Smooth muscle cell (in vitro differentiated cells): ENCODE data around the gene ZNF200. TPM values are rescaled to one million over a fixed set of nuclear protein-coding genes. Genes with fewer than 3 reads are reported as not detected.
"Not testable (repeated sequence)": the region's sequence is repeated elsewhere in the genome, so short reads cannot be mapped to it uniquely, and the experiment has no call there.

Source experiments
- DNase-seq: peaks from one replicate; lab custom pipeline; 2025; ENCODE audit not compliant: unreplicated experiment; lab: John Stamatoyannopoulos, UW
- H2AFZ ChIP-seq: fragments of 200-600 bp; sonication (generic); 2 replicates; pipeline ENCODE4 v1.6.0; 2016; ENCODE audit warnings: antibody characterized with exemption, low read depth, mild to moderate bottlenecking
- H3F3A ChIP-seq: fragments of 200-600 bp; sonication (generic); 2 replicates; pipeline ENCODE4 v1.6.0; 2017; ENCODE audit warnings: antibody characterized with exemption, low read depth
- H3K27ac ChIP-seq: fragments of 200-600 bp; sonication (generic); 2 replicates; pipeline ENCODE4 v1.5.1; 2016; ENCODE audit warnings: low read depth, mild to moderate bottlenecking
- H3K27me3 ChIP-seq: fragments of 200-600 bp; sonication (generic); 2 replicates; pipeline ENCODE4 v1.6.1; 2016; ENCODE audit warnings: low read depth, mild to moderate bottlenecking
- H3K36me3 ChIP-seq: fragments of 200-600 bp; sonication (generic); 2 replicates; pipeline ENCODE4 v1.5.1; 2016; ENCODE audit warnings: low read depth
- H3K4me1 ChIP-seq: fragments of 200-600 bp; sonication (generic); 2 replicates; pipeline ENCODE4 v1.5.1; 2016; ENCODE audit warnings: low read depth
- H3K4me2 ChIP-seq: fragments of 200-600 bp; sonication (generic); 2 replicates; pipeline ENCODE4 v1.6.0; 2016; ENCODE audit warnings: mild to moderate bottlenecking
- H3K4me3 ChIP-seq: fragments of 200-600 bp; sonication (generic); 2 replicates; pipeline ENCODE4 v1.5.1; 2016; ENCODE audit warnings: mild to moderate bottlenecking
- H3K79me2 ChIP-seq: fragments of 200-600 bp; sonication (generic); 2 replicates; pipeline ENCODE4 v1.6.0; 2016; ENCODE audit warnings: low read depth, mild to moderate bottlenecking
- H3K9ac ChIP-seq: fragments of 200-600 bp; sonication (generic); 2 replicates; pipeline ENCODE4 v1.6.0; 2016; ENCODE audit warnings: low read depth
- H3K9me3 ChIP-seq: fragments of 200-600 bp; sonication (generic); replicated peaks from 2 replicates; pipeline ENCODE4 v1.5.1; 2016; ENCODE audit warnings: low read depth
- H4K20me1 ChIP-seq: fragments of 200-600 bp; sonication (generic); 2 replicates; pipeline ENCODE4 v1.6.0; 2016; ENCODE audit warnings: low read depth
- WGBS: methylation state at CpG from one replicate; pipeline ENCODE4 v1.1.7; 2016; ENCODE audit warnings: low lambda C conversion rate; 5-methylcytosine and 5-hydroxymethylcytosine counted together
- polyA plus RNA-seq: library from polyadenylated mRNA; unstranded; fragments of >200 nt; fragmentation: Nextera tagmentation; extraction: Ambion mirVana; gene quantifications from 2 replicates; pipeline ENCODE4 v1.2.1, GENCODE V29; 2016
- total RNA-seq: library from RNA; depleted of rRNA; stranded (reverse); fragments of >200 nt; gene quantifications from 2 replicates; pipeline ENCODE4 v1.2.3, GENCODE V29; 2014
- TF ChIP-seq, protein P1 (sequence below): fragments of 200-600 bp; sonication (generic); IDR thresholded peaks from 2 replicates; pipeline ENCODE4 v1.5.1; 2017; ENCODE audit warnings: borderline replicate concordance, mild to moderate bottlenecking, antibody characterized with exemption; ENCODE audit not compliant: insufficient read depth, poor library complexity, severe bottlenecking

ZNF200 gene
- total and polyA plus RNA-seq, 2 experiments from 2014 or later: 7.0 to 8.7 TPM

DNA sequence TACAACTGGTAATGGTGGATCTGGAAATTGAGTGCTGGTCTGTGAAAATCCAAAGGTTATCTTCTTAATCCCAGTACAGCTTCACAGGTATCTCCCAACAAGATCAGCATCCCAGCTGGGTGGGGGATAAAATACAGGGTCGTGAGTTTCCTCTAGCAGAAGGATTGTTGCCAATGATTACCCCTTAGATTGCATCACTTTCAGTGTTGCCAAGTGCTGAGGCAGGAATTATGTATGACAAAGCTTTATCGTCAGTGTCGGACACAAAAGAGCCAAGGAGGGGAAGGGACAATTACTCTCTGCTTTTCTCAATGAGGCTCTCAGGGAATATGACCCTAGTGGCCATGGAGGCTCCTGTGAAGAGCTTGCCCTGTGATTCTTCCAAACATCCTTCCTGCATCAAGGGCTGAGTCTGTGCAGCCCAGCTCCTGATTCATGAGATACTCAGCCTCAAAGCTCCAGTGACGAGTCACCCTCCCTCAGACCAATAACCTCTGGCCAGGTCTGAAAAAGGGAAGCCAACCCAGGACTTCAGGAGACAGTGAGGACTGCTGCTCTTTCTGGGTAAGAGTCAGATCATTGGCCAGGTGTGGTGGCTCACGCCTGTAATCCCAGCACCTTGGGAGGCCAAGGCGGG lies 31.9 kb downstream of the ZNF200 start:
- no peak for DNase-seq
- no peaks in the 10 kb centered on the region for H3K79me2 ChIP-seq
- WGBS: 78% methylated on average over 6 of the region's 6 CpGs

DNA sequence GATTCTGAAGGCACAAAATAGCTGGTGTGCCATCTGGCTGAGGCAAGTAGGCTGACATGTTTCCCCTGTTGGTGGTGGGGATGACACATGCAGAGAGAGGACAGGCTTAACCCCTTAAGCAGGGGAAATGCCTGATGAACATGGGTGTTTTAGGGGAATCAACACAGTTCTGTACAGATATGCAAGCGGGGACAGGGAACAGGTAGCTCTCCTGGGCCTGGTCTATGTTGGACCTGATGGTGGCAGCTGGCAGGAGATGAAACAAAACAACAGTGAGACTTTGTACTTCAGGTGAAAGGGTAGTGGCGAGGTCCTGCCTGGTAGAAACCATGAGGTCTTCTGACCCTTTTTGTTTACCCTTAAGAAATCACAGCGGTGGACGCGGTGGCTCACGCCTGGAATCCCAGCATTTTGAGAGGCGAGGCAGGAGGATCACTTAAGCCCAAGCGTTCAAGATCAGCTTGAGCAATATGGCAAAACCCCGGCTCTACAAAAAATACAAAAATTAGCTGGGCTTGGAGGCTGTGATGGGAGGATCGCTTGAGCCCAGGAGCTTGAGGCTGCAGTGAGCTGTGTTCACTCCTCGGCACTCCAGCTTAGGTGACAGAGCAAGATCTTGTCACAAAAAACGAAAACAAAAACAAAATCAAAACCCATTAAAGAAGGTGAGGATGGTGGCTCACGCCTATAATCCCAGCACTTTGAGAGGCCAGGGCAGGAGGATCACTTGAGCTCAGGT lies 36.5 kb downstream of the ZNF200 start:
- 81% methylated on average over 13 of the region's 13 CpGs for WGBS

More for the DNA sequence above, 31.9 kb downstream of the ZNF200 start:
- Histone ChIP-seq H3K27me3 (no peaks in the 10 kb centered on the region), H3K9ac (no peak overlapping the region), H3K4me1 (no peaks in the 10 kb centered on the region), H3K9me3 (no peaks in the 10 kb centered on the region), H3K36me3 (no peaks in the 10 kb centered on the region), H3F3A (no peaks in the 10 kb centered on the region), H3K4me2 (no peak overlapping the region), H3K27ac (no peak overlapping the region), H4K20me1 (no peaks in the 10 kb centered on the region), H3K4me3 (no peak overlapping the region), H2AFZ (no peak overlapping the region)
- TF ChIP-seq, protein P1, sequence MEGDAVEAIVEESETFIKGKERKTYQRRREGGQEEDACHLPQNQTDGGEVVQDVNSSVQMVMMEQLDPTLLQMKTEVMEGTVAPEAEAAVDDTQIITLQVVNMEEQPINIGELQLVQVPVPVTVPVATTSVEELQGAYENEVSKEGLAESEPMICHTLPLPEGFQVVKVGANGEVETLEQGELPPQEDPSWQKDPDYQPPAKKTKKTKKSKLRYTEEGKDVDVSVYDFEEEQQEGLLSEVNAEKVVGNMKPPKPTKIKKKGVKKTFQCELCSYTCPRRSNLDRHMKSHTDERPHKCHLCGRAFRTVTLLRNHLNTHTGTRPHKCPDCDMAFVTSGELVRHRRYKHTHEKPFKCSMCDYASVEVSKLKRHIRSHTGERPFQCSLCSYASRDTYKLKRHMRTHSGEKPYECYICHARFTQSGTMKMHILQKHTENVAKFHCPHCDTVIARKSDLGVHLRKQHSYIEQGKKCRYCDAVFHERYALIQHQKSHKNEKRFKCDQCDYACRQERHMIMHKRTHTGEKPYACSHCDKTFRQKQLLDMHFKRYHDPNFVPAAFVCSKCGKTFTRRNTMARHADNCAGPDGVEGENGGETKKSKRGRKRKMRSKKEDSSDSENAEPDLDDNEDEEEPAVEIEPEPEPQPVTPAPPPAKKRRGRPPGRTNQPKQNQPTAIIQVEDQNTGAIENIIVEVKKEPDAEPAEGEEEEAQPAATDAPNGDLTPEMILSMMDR: no peak

GRCh38 chr16:3197694-3198333 lies 37.1 kb downstream of the ZNF200 start:
- not testable (repeated sequence) for H2AFZ ChIP-seq, H3K36me3 ChIP-seq
- 73% methylated on average over 3 of the region's 3 CpGs for WGBS

More for the DNA sequence above, 36.5 kb downstream of the ZNF200 start:
- Histone ChIP-seq H3F3A (no peaks in the 10 kb centered on the region), H3K4me2 (no peak overlapping the region), H3K4me1 (no peaks in the 10 kb centered on the region), H3K4me3 (no peak overlapping the region), H3K27ac (no peak overlapping the region), H4K20me1 (no peaks in the 10 kb centered on the region), H3K9me3 (no peaks in the 10 kb centered on the region), H3K9ac (no peak overlapping the region), H3K27me3 (peaks cover 12% of the 10 kb centered on the region), H2AFZ (no peak overlapping the region), H3K79me2 (no peaks in the 10 kb centered on the region), H3K36me3 (no peaks in the 10 kb centered on the region)
- DNase-seq: no peak
- TF ChIP-seq, protein P1: no peak

GRCh38 chr16:3195975-3196374 lies 39.0 kb downstream of the ZNF200 start:
- no peak overlapping the region for H2AFZ ChIP-seq
- H3K36me3 ChIP-seq: no peaks in the 10 kb centered on the region
- no peaks in the 10 kb centered on the region for H3K9me3 ChIP-seq
- DNase-seq: no peak
- H3K4me2 ChIP-seq: no peak overlapping the region
- H3K9ac ChIP-seq: no peak overlapping the region
- H3K4me3 ChIP-seq: no peak overlapping the region
- TF ChIP-seq, protein P1: no peak
- no peaks in the 10 kb centered on the region for H4K20me1 ChIP-seq
- peaks cover 1% of the 10 kb centered on the region for H3K4me1 ChIP-seq
- no peak overlapping the region for H3K27ac ChIP-seq
- peaks cover 25% of the 10 kb centered on the region for H3K27me3 ChIP-seq
- peaks cover 4% of the 10 kb centered on the region for H3F3A ChIP-seq
- H3K79me2 ChIP-seq: no peaks in the 10 kb centered on the region
- 66% methylated on average over 10 of the region's 10 CpGs for WGBS

More at GRCh38 chr16:3197694-3198333, 37.1 kb downstream of the ZNF200 start:
- peaks cover 12% of the 10 kb centered on the region for H3K27me3 ChIP-seq
- H3K9ac ChIP-seq, H3K79me2 ChIP-seq, H3K4me1 ChIP-seq, DNase-seq, H3K4me2 ChIP-seq, H3K9me3 ChIP-seq, H3K4me3 ChIP-seq, H4K20me1 ChIP-seq, H3F3A ChIP-seq, H3K27ac ChIP-seq: not testable (repeated sequence)
